H9 (cell line): ENCODE results near the gene CRHR2. TPM values are rescaled to one million over a fixed set of nuclear protein-coding genes. Genes with fewer than 3 reads are reported as not detected.
A peak's percentile ranks its signal among the peaks of the same experiment; 100 is the strongest.

ENCODE experiments used
- DNase-seq: peaks from one replicate; pipeline ENCODE4 v3.0.0-alpha.2; 2017
- H2AFZ ChIP-seq: one replicate; pipeline ENCODE4 v1.6.1; 2013; ENCODE audit warnings: mild to moderate bottlenecking, low read length, control low read depth, moderate library complexity
- H2AK5ac ChIP-seq: 2 replicates; pipeline ENCODE4 v1.6.1; 2013; ENCODE audit warnings: low read length, control low read depth, mixed read lengths; ENCODE audit not compliant: insufficient read length
- H2BK120ac ChIP-seq: one replicate; pipeline ENCODE4 v1.6.1; 2013; ENCODE audit warnings: low read depth, mild to moderate bottlenecking, low read length, control low read depth, inconsistent platforms; ENCODE audit not compliant: poor library complexity, severe bottlenecking
- H2BK12ac ChIP-seq: 2 replicates; pipeline ENCODE4 v1.6.1; 2013; ENCODE audit warnings: low read length, control low read depth, mixed read lengths, low read depth; ENCODE audit not compliant: insufficient read length
- H2BK15ac ChIP-seq: 2 replicates; pipeline ENCODE4 v1.6.1; 2013; ENCODE audit warnings: low read depth, low read length, control low read depth
- H2BK20ac ChIP-seq: one replicate; pipeline ENCODE4 v1.6.1; 2013; ENCODE audit warnings: low read depth, mild to moderate bottlenecking, low read length, control low read depth, inconsistent platforms; ENCODE audit not compliant: poor library complexity, severe bottlenecking
- H2BK5ac ChIP-seq: 2 replicates; pipeline ENCODE4 v1.6.1; 2013; ENCODE audit warnings: low read length, control low read depth, mixed read lengths; ENCODE audit not compliant: insufficient read length
- H3K14ac ChIP-seq: 2 replicates; pipeline ENCODE4 v1.6.1; 2013; ENCODE audit warnings: low read length, control low read depth; ENCODE audit not compliant: insufficient read depth
- H3K18ac ChIP-seq: 2 replicates; pipeline ENCODE4 v1.6.1; 2013; ENCODE audit warnings: low read depth, mild to moderate bottlenecking, mixed read lengths, low read length, control low read depth; ENCODE audit not compliant: insufficient read length
- H3K23ac ChIP-seq: 2 replicates; pipeline ENCODE4 v1.6.1; 2013; ENCODE audit warnings: low read length, control low read depth, mixed read lengths, low read depth; ENCODE audit not compliant: insufficient read length
- H3K23me2 ChIP-seq: 2 replicates; pipeline ENCODE4 v1.6.1; 2013; ENCODE audit warnings: low read depth, mild to moderate bottlenecking, mixed read lengths, low read length, control low read depth; ENCODE audit not compliant: insufficient read length, poor library complexity, severe bottlenecking
- H3K27ac ChIP-seq: 2 replicates; pipeline ENCODE4 v1.5.1; 2013; ENCODE audit warnings: low read length, control low read depth, mixed read lengths, low read depth; ENCODE audit not compliant: insufficient read length
- H3K27me3 ChIP-seq: 2 replicates; pipeline ENCODE4 v1.6.1; 2013; ENCODE audit warnings: low read length, control low read depth, inconsistent platforms; ENCODE audit not compliant: insufficient read depth
- H3K4ac ChIP-seq: 2 replicates; pipeline ENCODE4 v1.6.1; 2013; ENCODE audit warnings: low read depth, mild to moderate bottlenecking, control low read depth, inconsistent platforms, low read length, moderate library complexity
- H3K4me1 ChIP-seq: 2 replicates; pipeline ENCODE4 v1.6.1; 2013; ENCODE audit warnings: low read length, control low read depth, inconsistent platforms; ENCODE audit not compliant: insufficient read depth
- H3K4me2 ChIP-seq: 2 replicates; pipeline ENCODE4 v1.6.1; 2013; ENCODE audit warnings: low read length, control low read depth, mixed read lengths; ENCODE audit not compliant: insufficient read length, insufficient read depth
- H3K56ac ChIP-seq: 2 replicates; pipeline ENCODE4 v1.6.1; 2013; ENCODE audit warnings: low read depth, mild to moderate bottlenecking, mixed read lengths, low read length, control low read depth; ENCODE audit not compliant: insufficient read length
- H3K79me1 ChIP-seq: 2 replicates; pipeline ENCODE4 v1.6.1; 2013; ENCODE audit warnings: low read depth, mild to moderate bottlenecking, moderate library complexity, low read length, control low read depth, inconsistent platforms; ENCODE audit not compliant: insufficient read depth, poor library complexity, severe bottlenecking
- H3K79me2 ChIP-seq: 2 replicates; pipeline ENCODE4 v1.6.1; 2013; ENCODE audit warnings: low read length, control low read depth, inconsistent platforms; ENCODE audit not compliant: insufficient read depth
- H3K9ac ChIP-seq: 2 replicates; pipeline ENCODE4 v1.6.1; 2013; ENCODE audit warnings: low read length, control low read depth, mixed read lengths; ENCODE audit not compliant: insufficient read length; ENCODE audit errors: extremely low read depth
- H3K9me3 ChIP-seq: one replicate; pipeline ENCODE4 v1.6.1; 2013; ENCODE audit warnings: low read depth, low read length, inconsistent platforms; ENCODE audit not compliant: control insufficient read depth
- H3T11ph ChIP-seq: one replicate; pipeline ENCODE4 v1.6.1; 2013; ENCODE audit warnings: mild to moderate bottlenecking, low read length, control low read depth, inconsistent platforms
- H4K20me1 ChIP-seq: one replicate; pipeline ENCODE4 v1.6.1; 2013; ENCODE audit not compliant: control insufficient read depth, insufficient read length, insufficient read depth
- H4K5ac ChIP-seq: 2 replicates; pipeline ENCODE4 v1.6.1; 2013; ENCODE audit warnings: low read depth, mild to moderate bottlenecking, mixed read lengths, low read length, control low read depth; ENCODE audit not compliant: insufficient read length
- H4K8ac ChIP-seq: replicated peaks from 2 replicates; pipeline ENCODE4 v1.6.1; 2013; ENCODE audit warnings: low read length, control low read depth, mixed read lengths, low read depth; ENCODE audit not compliant: insufficient read length
- H4K91ac ChIP-seq: 2 replicates; pipeline ENCODE4 v1.6.1; 2013; ENCODE audit warnings: low read depth, mild to moderate bottlenecking, moderate library complexity, mixed read lengths, low read length, control low read depth; ENCODE audit not compliant: insufficient read length
- H3K27ac Mint-ChIP-seq, 3 experiments: 2 replicates in 2 of 3; 3 replicates in 1 of 3; pipeline ENCODE4 v1.8.0; 2020 to 2021; ENCODE audit warnings: mixed read lengths in 3 of 3, mild to moderate bottlenecking in 1 of 3, moderate library complexity in 1 of 3
- H3K27me3 Mint-ChIP-seq: 2 replicates; pipeline ENCODE4 v1.8.0; 2021; ENCODE audit warnings: low read depth, mild to moderate bottlenecking, moderate library complexity, mixed read lengths
- H3K36me3 Mint-ChIP-seq, 3 experiments: 2 replicates in 2 of 3; 3 replicates in 1 of 3; pipeline ENCODE4 v1.8.0; 2020 to 2021; ENCODE audit warnings: low read depth in 3 of 3, mixed read lengths in 3 of 3; ENCODE audit not compliant: insufficient read depth in 1 of 3
- H3K4me1 Mint-ChIP-seq, 2 experiments: 2 replicates each; pipeline ENCODE4 v1.8.0; 2020; ENCODE audit warnings: mixed read lengths in 2 of 2
- H3K4me3 Mint-ChIP-seq, 2 experiments: 2 replicates in 1 of 2; 3 replicates in 1 of 2; pipeline ENCODE4 v1.8.0; 2020 to 2021; ENCODE audit warnings: mild to moderate bottlenecking in 2 of 2, mixed read lengths in 2 of 2, moderate library complexity in 1 of 2
- H3K9me3 Mint-ChIP-seq, 2 experiments: 2 replicates in 1 of 2; 3 replicates in 1 of 2; pipeline ENCODE4 v1.8.0; 2020; ENCODE audit warnings: mild to moderate bottlenecking in 2 of 2, mixed read lengths in 2 of 2, moderate library complexity in 1 of 2
- WGBS: extraction: QIAGEN DNeasy Blood & Tissue Kit; methylation state at CpG from one replicate; pipeline ENCODE4 v1.1.7; 2013; ENCODE audit warnings: missing lambda C conversion rate, low lambda C conversion rate, mixed read lengths; ENCODE audit not compliant: insufficient read length; ENCODE audit errors: extremely low coverage; 5-methylcytosine and 5-hydroxymethylcytosine counted together
- total RNA-seq: library from RNA; stranded (reverse); gene quantifications from 2 replicates; pipeline ENCODE4 v1.2.1, GENCODE V29; 2021
- TF ChIP-seq, protein P1 (sequence below): fragments of 200-600 bp; sonication (generic); conservative IDR thresholded peaks from 3 replicates; pipeline ENCODE4 v1.8.0; 2021; ENCODE audit warnings: antibody characterized with exemption, mild to moderate bottlenecking

Gene CRHR2
- total RNA-seq, 1 experiment from 2014 or later, result 0.07 TPM

DNA sequence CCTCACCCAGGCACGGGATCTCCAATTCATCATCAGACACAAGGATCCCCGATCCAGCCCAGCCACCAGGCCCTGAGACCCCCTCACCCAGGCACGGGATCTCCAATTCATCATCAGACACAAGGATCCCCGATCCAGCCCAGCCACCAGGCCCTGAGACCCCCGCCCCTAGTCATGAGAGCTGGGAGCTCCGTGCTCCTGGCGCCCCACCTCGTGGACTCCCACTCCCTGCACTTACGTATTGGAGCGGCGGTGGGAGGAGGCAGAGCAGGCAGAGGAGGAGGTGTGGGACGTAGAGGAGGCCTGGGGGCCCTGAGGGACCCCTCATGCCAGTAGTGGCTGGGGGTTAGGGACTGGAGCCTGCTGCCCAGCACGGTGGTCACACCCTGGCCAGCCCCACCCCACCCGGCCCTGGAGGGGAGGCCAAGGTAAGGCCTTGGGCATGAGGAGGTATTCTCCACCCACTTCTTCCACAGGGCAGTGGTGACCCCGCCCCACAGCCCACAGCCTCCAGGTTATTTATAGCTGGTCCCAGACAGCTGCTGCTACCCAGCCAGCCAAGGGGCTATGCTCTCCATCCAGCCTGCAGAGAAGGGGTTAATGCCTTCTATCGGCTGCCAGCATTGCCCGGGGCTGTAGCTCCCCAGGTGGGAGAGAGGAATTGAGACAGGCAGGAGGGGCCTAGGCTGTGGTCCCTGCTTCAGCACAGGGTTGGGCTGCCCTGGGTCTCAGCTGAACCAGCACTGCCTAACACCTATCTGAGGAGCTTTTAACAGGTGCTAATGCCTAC, 17.6 kb upstream of the CRHR2 start:
- no peak overlapping the region for H3K4ac ChIP-seq
- H3K9me3 Mint-ChIP-seq, result no peaks in the 10 kb centered on the region; a peak in 1 of 5 replicates
- H3K36me3 Mint-ChIP-seq, result no peaks in the 10 kb centered on the region
- H3K9ac ChIP-seq, result no peak overlapping the region
- peaks cover 14% of the 10 kb centered on the region; the same call in 1 of the 2 replicates for H3K27me3 Mint-ChIP-seq
- H3K79me1 ChIP-seq, result no peaks in the 10 kb centered on the region
- H3K4me1 ChIP-seq, result peaks cover 3% of the 10 kb centered on the region; the same call in 1 of the 2 replicates
- no peak overlapping the region for H2AK5ac ChIP-seq
- no peaks in the 10 kb centered on the region for H4K20me1 ChIP-seq
- no peak overlapping the region for H2BK12ac ChIP-seq
- H3K23ac ChIP-seq, result no peak overlapping the region
- TF ChIP-seq, protein P1, sequence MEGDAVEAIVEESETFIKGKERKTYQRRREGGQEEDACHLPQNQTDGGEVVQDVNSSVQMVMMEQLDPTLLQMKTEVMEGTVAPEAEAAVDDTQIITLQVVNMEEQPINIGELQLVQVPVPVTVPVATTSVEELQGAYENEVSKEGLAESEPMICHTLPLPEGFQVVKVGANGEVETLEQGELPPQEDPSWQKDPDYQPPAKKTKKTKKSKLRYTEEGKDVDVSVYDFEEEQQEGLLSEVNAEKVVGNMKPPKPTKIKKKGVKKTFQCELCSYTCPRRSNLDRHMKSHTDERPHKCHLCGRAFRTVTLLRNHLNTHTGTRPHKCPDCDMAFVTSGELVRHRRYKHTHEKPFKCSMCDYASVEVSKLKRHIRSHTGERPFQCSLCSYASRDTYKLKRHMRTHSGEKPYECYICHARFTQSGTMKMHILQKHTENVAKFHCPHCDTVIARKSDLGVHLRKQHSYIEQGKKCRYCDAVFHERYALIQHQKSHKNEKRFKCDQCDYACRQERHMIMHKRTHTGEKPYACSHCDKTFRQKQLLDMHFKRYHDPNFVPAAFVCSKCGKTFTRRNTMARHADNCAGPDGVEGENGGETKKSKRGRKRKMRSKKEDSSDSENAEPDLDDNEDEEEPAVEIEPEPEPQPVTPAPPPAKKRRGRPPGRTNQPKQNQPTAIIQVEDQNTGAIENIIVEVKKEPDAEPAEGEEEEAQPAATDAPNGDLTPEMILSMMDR, result no peak
- no peak overlapping the region for H3K4me3 Mint-ChIP-seq
- no peak overlapping the region for H3K14ac ChIP-seq
- peak; percentile 83 for DNase-seq
- H3K9me3 ChIP-seq, result no peaks in the 10 kb centered on the region
- no peak overlapping the region for H2BK15ac ChIP-seq
- H3T11ph ChIP-seq, result no peak overlapping the region
- no peak overlapping the region for H4K5ac ChIP-seq
- H2BK120ac ChIP-seq, result no peak overlapping the region
- H2BK5ac ChIP-seq, result no peak overlapping the region
- no peaks in the 10 kb centered on the region for H3K27me3 ChIP-seq
- H2BK20ac ChIP-seq, result no peak overlapping the region
- H3K4me1 Mint-ChIP-seq, result peaks cover 45 to 46% of the 10 kb centered on the region in 2 experiments
- H3K18ac ChIP-seq, result no peak overlapping the region
- H3K79me2 ChIP-seq, result no peaks in the 10 kb centered on the region
- H3K4me2 ChIP-seq, result no peak overlapping the region
- H3K27ac Mint-ChIP-seq, result no peak overlapping the region
- no peak overlapping the region for H3K27ac ChIP-seq
- H2AFZ ChIP-seq, result no peak overlapping the region
- no CpG with 5 or more reads among the region's 17 CpGs for WGBS
- H3K56ac ChIP-seq, result no peak overlapping the region
- no peaks in the 10 kb centered on the region for H3K23me2 ChIP-seq
- H4K8ac ChIP-seq, result no peak overlapping the region
- H4K91ac ChIP-seq, result no peak overlapping the region
